Hematopoietic multipotent progenitor cell treated with erythropoietin and hydrocortisone succinate and interleukin-3 and kit ligand, for 8 days (in vitro differentiated cells): ENCODE measurements around the gene PAPLN.
"Not testable (repeated sequence)": the region's sequence is repeated elsewhere in the genome, so short reads cannot be mapped to it uniquely, and the experiment has no call there.

Source experiments
- DNase-seq: peaks from one replicate; pipeline ENCODE4 v3.0.0-alpha.2; 2015

The PAPLN gene, protein sequence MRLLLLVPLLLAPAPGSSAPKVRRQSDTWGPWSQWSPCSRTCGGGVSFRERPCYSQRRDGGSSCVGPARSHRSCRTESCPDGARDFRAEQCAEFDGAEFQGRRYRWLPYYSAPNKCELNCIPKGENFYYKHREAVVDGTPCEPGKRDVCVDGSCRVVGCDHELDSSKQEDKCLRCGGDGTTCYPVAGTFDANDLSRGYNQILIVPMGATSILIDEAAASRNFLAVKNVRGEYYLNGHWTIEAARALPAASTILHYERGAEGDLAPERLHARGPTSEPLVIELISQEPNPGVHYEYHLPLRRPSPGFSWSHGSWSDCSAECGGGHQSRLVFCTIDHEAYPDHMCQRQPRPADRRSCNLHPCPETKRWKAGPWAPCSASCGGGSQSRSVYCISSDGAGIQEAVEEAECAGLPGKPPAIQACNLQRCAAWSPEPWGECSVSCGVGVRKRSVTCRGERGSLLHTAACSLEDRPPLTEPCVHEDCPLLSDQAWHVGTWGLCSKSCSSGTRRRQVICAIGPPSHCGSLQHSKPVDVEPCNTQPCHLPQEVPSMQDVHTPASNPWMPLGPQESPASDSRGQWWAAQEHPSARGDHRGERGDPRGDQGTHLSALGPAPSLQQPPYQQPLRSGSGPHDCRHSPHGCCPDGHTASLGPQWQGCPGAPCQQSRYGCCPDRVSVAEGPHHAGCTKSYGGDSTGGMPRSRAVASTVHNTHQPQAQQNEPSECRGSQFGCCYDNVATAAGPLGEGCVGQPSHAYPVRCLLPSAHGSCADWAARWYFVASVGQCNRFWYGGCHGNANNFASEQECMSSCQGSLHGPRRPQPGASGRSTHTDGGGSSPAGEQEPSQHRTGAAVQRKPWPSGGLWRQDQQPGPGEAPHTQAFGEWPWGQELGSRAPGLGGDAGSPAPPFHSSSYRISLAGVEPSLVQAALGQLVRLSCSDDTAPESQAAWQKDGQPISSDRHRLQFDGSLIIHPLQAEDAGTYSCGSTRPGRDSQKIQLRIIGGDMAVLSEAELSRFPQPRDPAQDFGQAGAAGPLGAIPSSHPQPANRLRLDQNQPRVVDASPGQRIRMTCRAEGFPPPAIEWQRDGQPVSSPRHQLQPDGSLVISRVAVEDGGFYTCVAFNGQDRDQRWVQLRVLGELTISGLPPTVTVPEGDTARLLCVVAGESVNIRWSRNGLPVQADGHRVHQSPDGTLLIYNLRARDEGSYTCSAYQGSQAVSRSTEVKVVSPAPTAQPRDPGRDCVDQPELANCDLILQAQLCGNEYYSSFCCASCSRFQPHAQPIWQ

DNA sequence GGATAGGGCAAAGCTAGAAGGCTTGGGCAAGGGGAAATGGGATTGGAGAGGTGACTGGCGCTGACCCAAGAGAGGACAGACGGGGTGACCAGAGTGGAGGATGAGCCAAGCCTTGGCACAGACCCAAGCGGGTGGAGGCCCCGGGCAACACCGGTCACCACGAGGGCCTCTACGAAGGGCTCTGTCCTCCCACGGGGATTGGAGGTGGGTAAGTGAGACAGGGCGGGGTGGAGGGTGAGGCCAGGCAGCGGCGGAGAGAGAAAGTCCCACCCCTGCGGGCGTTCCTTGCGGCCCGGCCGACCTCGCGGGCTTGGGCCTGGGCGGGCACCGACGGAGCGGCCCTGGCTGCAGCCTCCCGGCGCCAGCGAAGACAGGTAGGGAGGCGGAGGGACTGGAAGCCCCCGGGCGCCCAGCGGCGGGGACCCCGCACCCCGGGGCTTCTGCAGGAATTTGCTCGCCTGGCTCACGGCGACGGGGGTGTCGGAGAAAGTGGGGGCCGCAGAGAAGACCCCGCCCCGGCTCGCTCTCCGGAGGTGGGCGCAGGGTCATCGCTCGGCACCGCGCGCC lies at the start of gene PAPLN:
PAPLN (plus strand) TSS at position 288 of the 567 bp plus-strand sequence. CDS start 2,273 bp downstream, outside the sequence.
- DNase-seq: peak; percentile 25

DNA sequence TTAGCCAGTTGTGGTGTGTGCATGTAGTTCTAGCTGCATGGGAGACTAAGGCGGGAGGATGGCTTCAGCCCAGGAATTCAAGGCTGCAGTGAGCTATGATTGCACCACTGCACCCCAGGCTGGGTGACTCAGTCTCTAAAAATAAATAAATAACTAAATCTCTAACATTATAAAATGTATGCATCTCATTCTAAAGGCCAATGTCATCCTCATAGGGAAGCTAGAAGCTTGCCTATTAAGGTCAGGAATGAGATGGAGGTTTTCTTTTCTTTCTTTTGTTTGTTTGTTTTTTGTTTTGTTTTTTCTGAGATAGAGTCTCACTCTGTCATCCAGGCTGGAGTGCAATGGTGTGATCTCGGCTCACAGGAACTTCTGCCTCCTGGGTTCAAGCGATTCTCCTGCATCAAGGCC lies 48.8 kb upstream of the PAPLN start:
- DNase-seq: no peak

DNA sequence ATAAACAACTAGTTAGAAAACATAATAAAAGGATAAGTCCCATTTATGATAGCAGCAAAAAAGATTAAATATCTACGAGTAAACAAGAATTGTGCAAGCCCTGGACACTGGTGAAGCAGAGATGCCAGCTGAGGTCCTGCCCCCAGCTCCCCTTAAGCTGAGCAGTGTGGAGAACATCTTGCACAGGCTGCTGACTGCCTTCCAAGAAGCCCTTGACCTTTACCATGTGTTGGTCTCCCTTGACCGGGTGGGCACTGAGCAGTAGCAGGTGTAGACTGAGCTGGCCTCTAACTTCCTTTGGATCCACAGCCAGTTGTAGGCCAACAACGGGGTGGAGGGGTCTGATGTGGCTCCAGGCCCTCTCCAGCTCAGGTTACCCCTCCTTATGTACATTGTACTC lies 47.7 kb upstream of the PAPLN start:
- DNase-seq: no peak

DNA sequence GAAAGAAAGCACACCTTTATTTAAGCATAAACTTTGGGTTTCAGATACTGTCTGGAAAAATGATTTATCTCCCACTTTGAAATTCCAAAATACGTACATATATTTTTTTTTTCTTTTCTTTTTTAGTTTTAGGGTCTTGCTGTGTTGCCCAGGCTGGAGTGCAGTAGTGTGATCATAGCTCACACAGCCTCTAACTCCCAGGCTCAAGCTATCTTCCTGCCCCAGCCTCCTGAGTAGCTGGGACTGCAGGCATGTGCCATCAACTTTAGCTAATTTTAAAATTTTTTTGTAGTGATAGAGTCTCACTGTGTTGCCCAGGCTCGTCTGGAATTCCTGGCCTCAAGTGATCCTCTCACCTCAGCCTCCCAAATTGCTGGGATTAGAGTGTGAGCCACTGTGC lies 45.9 kb upstream of the PAPLN start:
- DNase-seq: no peak

DNA sequence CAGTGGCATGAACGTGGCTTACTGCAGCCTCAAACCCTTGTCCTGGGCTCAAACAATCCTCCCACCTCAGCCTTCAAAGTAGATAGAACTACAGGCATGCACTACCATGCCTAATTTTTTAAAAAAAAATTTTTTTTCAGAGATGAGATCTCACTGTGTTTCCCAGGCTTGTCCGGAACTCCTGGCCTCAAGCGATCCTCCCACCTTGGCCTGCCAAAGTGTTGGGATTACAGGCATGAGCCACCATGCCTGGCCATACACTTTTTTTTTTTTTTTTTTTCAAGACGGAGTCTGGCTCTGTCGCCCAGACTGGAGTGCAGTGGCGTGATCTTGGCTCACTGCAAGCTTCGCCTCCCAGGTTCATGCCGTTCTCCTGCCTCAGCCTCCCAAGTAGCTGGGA lies 43.0 kb upstream of the PAPLN start:
- not testable (repeated sequence) for DNase-seq

DNA sequence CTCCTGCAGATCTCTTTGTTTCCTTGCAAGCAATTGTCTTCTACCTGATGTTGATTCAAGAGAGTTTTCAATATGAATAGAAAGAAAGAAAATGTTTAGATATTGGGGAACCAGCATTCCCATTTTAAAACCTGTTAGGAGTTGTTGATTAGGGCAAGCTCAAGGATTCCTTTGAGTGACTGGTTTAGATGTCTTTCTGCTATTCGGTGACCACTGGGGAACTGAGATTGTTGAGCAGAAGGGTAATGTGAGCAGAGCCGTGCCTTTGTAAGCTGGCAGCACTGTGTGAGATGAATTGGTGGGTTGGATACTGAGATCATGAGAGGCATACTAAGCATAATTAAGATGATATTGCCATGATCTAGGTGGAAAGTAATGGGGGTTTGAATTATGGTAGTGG lies 39.1 kb upstream of the PAPLN start:
- no peak for DNase-seq

DNA sequence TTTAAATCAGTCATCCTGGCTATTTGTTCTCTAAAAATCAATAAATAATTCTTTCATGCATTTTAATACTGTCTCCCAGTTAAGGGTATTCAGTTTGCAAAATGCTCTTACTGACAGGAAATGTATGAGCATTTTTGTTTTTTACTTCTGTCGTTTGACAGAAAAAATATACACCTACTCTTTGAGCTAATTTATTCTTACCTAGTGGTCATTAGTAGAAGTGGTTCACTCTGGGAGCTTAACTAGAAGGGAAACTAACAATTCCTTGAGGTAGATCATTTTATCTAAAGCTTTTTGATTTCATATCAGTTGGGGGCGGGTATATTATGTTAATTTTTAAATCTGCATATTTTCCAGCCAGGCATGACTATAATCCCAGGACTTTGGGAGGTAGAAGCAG lies 33.8 kb upstream of the PAPLN start:
- no peak for DNase-seq

DNA sequence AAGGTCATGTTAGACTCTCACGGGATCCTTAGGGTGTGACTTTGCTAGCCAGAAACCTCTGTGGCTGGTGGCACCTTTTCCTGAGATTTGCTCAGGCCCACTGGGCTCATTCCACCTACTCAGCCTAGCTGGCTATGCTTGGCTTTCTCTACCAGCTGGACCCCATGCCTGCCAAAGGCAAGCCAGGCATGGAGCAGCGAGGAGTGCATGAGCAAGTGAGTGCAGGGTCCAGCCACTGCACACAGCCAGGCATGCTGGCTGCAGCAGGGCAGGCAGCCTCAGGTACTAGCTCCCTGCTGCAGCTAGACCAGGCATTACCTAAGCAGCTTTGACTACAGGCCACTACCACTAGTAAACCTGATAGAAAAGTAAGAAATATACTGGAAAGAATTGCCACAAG lies 29.7 kb upstream of the PAPLN start:
- no peak for DNase-seq

DNA sequence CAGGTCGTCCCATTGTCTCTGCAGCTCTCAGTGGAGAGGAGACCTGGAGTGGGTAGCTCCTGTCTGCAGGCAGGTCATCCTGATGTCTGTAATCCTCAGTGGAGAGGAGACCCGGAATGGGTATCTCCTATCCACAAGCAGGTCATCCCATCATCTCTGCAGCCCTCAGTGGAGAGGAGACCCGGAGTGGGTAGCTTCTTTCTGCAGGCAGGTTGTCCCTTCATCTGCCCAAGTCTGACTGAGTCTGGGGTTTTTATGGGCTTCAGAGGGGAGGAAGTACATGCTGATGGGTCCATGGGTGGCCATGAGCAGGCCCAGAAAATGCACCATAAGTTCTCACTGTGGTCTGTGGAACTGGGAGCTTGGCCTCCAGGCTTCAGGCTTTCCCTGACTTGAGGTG lies 28.9 kb upstream of the PAPLN start:
- DNase-seq: no peak

DNA sequence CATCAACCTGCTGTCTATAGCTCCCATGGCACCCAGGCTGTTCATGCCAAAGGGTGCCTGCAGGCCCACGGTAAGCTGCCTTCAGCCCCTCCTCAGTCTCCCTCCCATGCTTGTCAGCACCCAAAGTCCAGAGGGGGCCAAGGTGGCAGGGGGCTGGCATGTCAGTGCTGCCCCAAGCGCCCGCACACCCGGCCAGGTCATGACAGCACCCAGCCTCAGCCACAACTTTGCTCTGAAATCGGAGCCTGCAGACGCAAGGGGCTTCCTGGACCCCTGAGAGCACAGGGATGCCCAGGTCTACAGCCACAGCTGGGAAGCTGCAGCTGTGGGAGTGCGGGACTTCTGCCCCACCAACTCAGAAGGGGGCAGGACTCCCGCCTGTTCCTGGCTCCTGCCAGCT lies 28.5 kb upstream of the PAPLN start:
- DNase-seq: no peak

DNA sequence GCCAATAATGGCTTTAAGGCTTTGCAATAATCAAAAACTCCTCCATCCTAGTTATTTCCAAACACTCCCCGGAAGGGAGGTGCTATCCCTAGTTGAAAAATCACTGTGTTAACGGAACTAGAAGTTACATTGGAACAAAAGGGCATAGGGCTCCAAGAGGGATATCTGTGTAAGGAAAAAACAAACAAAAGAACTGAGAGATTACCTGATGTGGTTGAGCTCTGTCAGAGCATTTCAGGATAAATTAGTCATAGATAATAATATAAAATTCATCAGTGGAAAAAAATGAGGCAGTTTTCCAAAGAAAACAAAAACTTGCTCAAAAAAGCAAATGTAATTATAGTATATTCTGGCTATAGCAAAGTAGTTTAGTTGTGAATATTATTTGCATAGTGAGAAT lies 27.4 kb upstream of the PAPLN start:
- no peak for DNase-seq

DNA sequence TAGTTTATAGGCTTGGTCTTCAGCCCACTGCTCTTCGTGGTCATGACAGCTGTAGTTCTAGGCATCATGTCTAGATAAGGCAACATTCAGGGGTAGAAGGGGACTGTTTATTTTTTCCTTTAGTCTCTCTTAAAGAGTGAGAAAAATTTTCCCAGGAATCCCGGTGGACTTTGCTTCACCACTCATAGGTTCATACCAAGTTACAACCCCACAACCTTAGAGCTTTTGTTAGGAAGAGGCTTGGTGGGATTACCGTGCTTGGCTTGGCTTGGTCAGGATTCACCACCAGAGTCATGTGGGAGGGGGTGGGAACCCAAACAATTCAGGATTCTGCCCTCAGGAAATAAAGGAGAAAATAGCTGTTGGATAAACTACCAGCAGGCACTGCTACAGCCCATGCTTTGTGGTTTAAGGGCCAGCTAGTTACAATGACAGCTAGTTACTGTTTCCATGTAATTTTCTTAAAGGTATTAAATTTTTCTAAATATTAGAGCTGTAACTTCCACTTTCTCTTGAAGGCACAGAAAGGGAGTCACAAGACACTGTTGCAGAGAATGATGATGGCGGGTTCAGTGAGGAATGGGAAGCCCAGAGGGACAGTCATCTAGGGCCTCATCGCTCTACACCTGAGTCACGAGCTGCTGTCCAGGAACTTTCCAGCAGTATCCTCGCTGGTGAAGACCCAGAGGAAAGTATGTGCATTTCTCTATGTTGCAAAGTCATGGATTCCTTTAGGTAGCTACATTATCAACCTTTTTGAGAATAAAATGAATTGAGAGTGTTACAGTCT lies 25.9 kb upstream of the PAPLN start:
- no peak for DNase-seq

DNA sequence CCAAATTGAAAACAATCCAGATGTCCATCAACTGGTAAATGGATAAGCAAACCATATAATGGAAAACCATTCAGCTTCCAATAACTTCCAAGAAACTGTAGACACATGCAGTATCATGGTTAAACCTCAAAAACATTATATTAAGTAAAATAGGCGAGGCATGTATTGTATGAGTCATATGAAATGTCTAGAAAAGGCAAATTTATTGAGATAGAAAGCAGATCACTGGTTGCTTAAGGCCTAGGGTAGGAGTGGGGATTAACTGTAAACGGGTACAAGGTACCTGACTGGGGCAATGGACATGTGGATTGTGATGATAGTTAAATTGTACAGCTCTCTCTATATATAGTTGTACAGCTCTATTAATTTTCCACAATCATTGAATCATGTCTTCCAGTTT lies 21.3 kb upstream of the PAPLN start:
- no peak for DNase-seq

DNA sequence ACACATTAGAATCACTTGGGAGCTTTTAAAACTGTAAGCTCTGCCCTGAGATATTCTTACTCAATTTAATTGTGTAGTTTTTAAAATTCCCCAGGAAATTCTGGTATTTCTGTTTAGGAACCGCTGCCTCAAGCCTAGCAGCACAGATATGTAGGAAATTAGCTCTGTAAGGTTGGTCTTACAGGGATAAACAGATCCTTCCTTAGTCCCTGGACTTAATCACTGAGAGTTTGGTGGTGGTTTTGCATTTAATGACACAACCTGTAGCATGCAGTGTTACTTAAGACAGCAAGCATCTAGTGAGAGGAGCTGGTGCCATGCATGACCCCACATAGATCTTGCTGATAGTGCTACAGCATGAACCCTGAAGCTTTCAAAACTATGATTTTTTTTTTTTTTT lies 19.9 kb upstream of the PAPLN start:
- no peak for DNase-seq

DNA sequence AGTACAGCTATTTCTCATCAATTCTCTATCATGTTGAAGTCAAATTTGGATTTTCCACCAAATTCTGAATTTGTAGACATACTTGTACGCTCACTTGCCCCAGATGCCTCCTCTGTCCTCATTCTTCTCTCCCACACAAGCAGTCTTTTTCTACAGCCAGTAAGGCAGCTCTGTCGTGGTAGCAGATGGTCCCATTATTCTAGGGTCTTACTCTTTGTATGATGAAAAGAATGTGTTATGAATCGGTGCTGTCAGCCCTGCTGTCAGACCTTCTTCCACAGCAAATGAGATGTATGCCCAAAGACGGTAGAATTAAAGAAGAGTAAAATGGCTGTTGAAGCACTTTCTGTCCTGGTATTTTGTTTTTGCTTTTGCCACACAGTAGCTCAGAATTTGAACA lies 17.2 kb upstream of the PAPLN start:
- DNase-seq: no peak

DNA sequence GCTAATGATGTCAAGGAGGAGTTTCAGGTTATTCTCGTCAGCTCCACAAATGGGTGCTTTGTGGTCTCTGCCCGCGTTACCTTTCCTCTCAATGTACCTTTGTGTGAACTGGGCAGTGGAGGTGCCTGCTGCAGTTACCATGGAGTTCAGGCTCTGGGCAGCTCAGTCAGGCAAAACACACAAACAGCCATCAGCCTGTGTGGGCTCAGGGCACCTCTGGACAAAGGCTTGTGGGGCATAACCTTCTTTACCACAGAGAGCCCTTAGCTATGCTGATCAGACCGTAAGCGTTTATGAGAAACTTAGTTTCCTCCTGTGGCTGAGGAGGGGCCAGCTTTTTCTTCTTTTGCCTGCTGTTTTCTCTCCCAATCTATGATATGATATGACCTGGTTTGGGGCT lies 16.7 kb upstream of the PAPLN start:
- DNase-seq: no peak

DNA sequence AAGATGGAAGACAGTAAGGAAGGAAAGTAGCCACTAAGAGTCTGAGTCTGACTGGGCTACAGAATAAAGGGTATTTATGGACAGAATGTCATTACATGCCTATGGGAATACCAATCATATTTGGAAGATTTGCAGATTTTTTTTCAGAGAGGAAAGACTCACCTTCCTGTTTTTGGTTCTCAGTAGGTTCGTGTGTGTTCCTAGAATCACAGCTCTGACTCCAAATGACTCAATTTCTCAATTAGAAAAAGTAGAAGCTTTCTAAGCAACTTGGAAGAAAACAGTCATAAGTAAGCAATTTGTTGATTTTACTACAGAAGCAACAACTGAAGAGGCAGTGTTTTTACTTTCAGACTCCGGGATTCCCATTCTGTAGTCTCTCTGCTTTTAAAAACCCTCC lies 15.4 kb upstream of the PAPLN start:
- no peak for DNase-seq

DNA sequence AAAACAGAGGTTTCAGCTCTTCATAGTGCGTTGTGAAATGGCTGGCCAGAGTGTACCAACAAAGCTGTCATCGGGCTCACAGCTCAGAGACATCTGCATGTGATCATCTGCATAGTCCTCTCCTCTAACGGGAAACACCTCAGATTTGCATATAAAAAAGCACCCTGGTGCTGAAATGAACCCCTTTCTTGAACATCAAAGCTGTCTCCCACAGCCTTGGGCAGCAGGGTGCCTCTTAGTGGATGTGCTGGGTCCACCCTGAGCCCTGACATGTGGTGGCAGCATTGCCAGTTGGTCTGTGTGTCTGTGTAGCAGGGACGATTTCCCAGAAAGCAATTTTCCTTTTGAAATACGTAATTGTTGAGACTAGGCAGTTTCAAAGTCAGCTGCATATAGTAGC lies 14.3 kb upstream of the PAPLN start:
- DNase-seq: no peak

DNA sequence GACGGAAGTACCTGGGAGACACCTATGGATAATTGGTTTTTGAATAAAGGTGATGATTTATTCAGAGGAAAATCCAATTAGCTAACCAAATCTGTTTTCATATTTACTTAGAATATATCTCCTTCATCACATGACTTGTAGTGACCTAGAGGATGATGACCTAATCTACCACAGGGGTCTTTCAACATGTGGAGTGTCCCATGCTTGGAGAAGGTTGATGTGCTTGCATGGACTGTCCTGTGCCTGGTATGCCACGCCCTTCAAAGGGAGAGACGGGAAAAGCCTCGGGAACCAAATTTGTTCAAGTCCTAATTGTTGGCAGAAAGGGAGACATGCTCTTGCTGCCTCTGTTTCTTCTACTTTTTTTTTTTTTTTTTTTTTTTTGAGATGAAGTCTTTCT lies 11.8 kb upstream of the PAPLN start:
- no peak for DNase-seq

DNA sequence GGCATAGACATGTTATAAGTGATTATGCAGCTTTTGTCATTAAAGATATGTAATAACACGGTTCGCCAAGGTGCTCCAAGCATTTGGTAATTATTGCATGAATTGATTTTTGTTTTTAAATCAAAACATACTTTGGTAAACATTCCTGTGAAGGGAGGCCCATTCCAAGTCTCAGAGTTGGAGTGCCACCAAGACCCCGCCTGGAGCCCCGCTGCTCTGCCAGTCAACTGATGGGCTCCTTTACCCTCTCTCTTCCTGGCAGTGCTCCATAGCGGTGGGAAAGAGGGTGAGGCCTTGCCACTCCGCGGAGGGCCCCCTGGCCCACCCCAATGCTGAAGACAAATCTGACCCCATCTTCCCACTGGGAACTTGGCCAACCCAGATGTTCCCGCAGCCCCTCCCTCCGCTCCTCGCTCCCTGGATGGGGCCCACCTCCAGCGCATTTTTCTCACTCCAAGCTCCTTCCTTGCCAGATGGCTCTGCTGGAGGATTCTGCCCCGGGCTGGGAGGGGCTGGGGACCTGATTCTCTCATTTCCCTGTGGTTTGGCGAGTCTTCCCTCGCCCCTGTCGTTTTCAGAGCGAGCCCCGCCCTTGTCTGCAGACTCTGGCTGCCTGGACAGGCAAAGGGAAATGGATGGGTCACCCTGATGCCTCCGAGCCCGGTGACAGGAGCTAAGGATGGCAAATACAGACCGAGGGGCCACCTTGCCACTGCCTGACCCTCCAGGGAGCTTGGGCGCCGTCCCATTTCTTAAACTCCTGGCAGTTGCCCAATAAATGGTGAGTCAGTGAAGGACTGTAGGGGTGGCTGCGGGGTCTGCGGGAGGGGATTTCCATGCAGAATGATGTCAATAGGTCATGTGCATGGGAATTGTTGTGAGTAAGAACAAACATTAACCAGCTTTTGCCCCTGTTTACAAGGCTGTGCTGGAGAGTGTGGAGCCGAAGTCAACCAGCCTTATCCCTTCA lies 9.2 kb upstream of the PAPLN start:
- no peak for DNase-seq

DNA sequence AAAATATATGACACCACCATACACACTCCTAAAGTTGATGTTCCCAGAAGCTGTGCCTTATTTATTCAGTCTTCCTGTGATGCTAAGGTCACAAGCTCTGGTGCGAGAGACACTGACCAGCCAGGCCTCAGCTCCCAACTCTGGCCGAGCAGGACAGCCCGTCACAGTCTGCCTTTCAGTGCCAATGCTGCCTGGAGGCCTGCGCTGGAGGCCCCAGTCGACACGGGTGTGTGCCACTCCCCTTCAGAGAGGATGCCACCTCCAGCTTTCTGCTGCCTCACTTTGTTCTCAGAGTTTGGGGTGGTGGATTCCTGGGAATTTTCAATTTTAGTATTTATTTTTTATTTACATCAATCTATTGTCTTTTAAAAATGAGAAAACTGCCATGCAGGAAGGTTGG lies 7.3 kb upstream of the PAPLN start:
- no peak for DNase-seq
